NCI-H2171 treated with DMSO at 0.1 percent for 48 hours (cell line): ENCODE measurements around the gene CAMTA1.
"Not testable (repeated sequence)": the region's sequence is repeated elsewhere in the genome, so short reads cannot be mapped to it uniquely, and the experiment has no call there.

Experiments used
- DNase-seq: peaks from one replicate; lab custom pipeline; 2025; lab: John Stamatoyannopoulos, UW

CAMTA1 gene

DNA sequence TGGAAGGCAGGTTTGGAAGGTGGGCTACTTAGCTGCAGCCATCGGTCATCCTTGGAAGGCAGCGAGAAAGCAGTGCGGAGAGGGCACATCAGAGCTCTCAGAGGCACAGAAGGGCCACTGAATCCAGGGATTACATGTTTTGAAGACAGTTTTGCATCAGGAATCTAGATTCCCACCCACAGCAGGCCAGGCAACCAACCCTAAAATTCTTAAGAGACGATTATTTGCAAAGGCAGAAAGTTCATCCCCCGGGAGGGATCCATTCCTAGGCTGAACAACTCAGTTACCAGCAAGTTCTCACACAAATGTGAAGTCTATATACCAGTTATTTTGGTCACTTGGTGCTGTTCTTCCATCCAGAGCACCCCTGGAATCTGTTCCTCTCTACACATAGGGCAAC, 528.6 kb downstream of the CAMTA1 start:
- DNase-seq = no peak

DNA sequence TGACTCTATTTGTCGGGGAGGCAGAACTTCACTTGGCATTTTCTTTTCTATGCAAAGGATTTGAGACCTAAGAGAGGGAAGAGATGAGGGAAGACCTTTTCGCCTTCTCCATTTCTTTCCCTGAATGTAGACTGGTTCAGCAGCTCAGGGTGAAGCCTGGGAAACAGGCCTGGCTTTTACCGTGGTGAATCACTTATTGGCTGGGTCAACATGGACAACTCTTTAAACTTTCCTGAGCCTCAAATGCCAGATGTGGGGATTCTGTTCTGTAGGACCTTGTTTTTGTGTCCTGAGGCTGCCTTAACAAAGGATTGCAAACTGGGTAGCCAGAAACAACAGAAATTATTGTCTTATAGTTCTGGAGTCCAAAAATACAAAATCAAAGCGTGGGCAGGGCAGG, 530.1 kb downstream of the CAMTA1 start:
- no peak for DNase-seq

DNA sequence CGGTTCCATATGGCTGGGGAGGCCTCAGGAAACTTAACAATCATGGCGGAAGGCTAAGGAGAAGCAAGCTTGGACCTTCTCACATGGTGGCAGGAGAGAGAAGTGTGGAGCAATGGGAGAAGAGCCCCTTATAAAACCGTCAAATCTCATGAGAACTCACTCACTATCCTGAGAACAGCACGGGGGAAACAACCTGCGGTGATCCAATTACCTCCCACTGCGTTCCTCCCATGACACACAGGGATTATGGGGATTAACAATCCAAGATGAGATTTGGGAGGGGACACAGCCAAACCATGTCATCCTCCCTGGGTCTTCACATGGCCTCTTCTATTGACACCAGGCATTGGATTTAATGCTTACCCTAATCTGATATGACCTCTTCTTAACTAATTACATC, 530.7 kb downstream of the CAMTA1 start:
- no peak for DNase-seq

GRCh38 chr1:7317888-7318287, 532.6 kb downstream of the CAMTA1 start:
- no peak for DNase-seq

DNA sequence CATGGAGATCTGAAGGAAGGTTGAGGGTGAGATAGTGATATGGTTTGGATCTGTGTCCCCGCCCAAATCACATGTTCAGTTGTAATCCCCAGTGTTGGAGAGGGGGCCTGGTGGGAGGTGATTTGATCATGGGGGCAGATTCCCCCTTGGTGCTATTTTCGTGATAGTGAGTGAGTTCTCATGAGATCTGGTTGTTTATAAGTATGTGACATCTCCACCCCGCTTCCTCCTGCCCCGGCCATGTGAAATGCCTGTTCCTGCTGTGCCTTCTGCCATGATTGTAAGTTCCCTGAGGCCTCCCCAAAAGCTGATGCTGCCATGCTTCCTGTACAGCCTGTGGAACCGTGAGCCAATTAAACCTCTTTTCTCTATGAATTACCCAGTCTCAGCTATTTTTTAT, 533.9 kb downstream of the CAMTA1 start:
- no peak for DNase-seq

- no peak for DNase-seq
Measured at GRCh38 chr1:7320661-7321060, 535.4 kb downstream of the CAMTA1 start.

DNA sequence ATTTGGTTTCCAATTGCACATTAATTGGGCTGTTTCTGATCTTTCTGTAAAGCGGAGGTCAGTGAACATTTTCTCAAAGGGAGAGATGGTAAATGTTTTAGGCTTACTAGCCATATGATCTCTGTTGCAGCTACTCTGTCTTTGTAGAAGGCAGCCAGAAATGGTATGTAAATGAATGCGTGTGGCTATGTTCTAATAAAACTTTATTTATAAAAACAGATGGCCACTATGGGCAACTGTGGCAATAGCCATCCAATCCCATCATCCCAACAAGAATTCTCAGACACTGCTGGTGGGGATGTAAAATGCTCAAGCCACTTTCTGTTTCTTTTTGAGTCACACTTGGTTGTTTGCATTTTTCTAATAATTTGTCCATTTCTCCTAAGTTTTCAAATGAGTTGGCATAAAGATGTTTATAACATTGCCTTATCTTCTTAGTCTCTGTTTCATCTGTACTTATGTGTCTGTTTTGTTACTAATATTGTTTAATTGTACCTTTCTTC, 537.1 kb downstream of the CAMTA1 start:
- no peak for DNase-seq

DNA sequence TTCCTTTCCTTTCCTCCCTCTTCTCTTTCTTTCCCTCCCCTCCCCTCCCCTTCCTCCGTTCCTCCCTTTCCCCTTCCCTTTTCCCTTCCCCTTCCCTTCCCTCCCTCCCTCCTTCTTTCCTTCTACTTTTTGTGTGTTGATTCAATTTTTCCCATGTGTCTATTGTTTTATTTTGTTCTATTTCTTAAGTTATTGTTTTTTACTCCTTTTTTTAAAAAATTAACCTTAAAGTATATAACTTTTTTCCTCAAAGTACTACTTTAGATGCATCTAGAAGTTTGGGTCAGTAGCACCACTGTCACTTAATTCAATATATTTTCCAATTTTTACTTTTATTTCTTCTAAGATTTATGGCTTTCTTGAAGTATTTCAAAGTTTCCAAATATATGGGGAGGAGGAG, 537.7 kb downstream of the CAMTA1 start:
- DNase-seq = no peak

DNA sequence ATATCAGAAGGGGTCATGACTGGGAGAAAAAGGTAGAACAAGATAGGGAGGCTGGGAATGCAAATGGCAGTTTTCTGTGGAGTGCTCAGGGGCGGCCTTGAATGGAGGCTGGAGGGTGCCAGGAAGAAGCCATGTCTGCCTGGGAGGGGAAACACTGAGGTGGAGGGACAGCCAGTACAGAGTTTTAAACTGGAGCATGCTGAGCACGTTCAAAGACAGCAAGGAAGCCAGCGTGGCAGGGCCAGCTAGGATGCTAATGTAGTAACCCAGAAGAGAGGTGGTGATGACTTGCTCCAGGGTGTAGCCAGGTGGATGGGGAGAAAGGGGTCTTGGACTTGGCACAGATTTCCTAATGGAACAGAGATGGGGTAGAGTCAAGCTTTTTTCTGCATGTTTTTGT, 540.0 kb downstream of the CAMTA1 start:
- DNase-seq = no peak

GRCh38 chr1:7326366-7326765, 541.1 kb downstream of the CAMTA1 start:
- DNase-seq = no peak

- no peak for DNase-seq
Measured at GRCh38 chr1:7327849-7328248, 542.6 kb downstream of the CAMTA1 start.

DNA sequence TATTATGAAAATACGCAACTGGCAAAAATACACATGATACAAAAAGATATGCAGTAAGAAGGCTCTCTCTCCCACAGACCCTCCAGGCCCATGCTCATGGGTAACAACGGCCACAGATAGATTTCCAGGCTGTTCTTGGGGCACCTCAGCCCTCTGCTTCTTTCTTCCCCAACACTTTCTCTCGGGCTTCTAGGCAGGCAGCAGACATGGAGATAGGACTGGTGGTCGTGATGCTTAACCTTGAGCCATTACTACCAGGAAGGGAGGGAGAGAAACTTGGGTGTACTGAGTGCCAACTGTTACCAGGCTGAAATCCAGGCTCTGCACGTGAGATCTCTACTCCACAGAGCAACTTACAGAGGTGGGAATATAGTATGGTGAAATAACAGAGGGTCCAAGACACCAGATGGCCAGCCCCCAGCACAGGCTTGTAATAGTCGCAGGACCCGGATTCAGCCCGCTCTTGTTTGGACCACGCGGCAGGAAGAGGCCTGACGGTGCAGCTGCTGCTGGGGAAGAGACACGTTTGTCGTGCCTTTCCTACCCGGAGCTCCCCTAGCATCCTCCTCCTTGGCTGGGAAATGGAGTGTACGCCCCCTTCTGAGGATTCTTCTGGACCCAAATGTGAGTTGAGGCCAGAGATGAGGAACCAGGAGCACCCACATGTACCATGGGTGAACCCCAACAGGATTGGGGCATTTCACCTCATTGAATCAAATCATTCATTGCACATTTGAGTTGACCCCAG, 544.8 kb downstream of the CAMTA1 start:
- no peak for DNase-seq

GRCh38 chr1:7330726-7331125, 545.5 kb downstream of the CAMTA1 start:
- DNase-seq = not testable (repeated sequence)

- DNase-seq = no peak
Measured at GRCh38 chr1:7331926-7332535, 546.8 kb downstream of the CAMTA1 start.

- DNase-seq = no peak
Measured at GRCh38 chr1:7333094-7333493, 547.8 kb downstream of the CAMTA1 start.

DNA sequence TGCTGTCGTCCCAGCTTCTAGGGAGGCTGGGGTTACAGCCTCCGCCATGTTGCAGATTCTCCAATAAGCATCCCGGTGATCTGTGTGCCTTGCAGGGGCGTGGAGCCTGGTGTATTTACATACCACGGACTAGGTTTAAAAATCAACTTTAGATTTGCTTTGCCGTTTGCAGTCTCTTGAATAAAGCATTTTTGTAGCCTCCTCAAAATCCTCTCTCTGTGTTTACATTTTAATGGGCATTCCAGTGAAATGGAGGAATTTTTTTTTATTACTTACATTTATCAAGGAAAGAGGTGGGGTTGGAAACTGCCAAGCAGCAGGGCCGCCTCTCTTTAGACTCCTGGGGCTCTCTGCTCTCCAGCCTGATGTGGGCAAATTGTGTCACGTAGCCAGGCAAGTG, 548.4 kb downstream of the CAMTA1 start:
- DNase-seq = no peak

GRCh38 chr1:7334475-7335035, 549.3 kb downstream of the CAMTA1 start:
- DNase-seq = peak; percentile 98

DNA sequence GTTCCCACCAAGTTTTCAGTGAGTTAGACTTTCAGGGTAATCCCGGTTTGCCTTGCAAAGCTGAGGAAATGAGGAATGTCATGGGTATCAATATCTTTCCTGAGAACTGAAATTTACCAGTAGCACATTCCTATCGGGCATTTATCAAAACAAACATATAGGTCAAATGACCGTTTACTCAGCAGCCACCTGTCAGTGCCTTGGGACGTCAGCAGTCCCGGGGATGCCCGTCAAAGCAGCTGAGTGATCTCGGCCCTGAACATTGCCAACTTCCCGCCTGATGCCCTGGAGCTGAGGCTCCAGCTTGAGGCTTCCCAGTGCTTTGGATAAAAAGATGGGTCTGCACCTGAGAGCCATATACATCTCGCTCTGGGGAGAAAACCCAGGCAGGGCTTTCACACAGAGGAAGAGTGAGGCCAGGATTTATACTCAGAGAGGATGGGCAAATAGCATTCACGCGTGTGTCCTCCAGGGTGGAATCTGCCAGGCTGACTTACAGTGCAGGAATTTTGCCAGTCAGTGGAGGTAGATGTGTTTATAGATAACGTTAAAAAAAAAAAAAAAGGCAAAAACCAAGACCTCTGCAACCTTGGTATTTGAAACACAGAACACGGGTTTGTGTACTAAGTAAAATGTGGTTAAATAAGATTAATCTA, 550.1 kb downstream of the CAMTA1 start:
- DNase-seq = peak; percentile 16

DNA sequence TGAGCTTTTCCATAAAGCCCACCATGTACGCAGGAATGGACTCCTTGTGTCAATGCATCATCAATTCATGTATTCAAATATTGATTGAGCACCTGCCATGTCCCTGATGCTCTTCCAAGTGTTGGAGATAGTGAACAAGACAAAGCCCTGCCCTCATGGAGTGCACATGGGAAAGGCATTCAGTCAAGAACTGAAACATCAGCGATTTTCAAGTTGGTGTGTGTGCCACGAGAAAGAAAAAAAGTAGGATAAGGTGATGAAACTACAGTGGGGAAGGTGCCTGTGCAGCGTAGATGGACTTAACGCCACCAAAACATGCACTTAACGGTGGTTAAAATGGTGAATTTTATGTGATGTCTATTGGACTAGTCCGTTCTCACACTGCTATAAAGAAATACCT, 553.2 kb downstream of the CAMTA1 start:
- DNase-seq = no peak

DNA sequence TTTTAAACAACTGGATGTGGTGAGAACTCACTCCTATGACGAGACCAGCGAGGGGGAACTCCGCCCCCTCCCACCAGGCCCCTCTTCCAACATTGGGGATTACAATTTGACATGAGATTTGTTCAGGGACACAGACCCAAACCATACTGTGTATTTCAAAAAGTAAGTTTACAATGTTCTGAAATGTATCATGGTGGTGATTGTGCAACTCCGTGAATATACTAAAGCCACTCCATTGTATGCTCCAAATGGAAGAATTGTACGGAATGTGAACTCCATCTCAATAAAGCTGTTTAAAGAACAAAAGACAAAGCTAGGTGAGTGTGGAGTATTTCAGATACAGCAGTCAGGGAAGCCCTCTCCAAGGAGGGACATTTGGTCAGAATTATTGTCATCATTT, 553.8 kb downstream of the CAMTA1 start:
- DNase-seq = no peak

GRCh38 chr1:7339953-7340352, 554.7 kb downstream of the CAMTA1 start:
- DNase-seq = peak; percentile 77

GRCh38 chr1:7341145-7341905, 556.1 kb downstream of the CAMTA1 start:
- DNase-seq = peak; percentile 71
